ENCODE results near the gene MANSC4. TPM values are rescaled to one million over a fixed set of nuclear protein-coding genes. Genes with fewer than 3 reads are reported as not detected.

MANSC4 gene
- total and polyA plus RNA-seq, 4 donors, result not detected

GRCh38 chr12:27781680-27782079 is 1.6 kb upstream of the MANSC4 start:
- no peak overlapping the region for H3K27ac ChIP-seq (ENCODE audit: low read depth in 1 of 2, low read length in 2 of 2)
- peaks cover 9 to 14% (median 11%) of the 10 kb centered on the region in 4 donors for H3K4me1 ChIP-seq (ENCODE audit: control insufficient read depth in 4 of 4, insufficient read depth in 4 of 4, low read length in 3 of 4)
- no peak for DNase-seq (ENCODE audit: low spot score)
- H3K36me3 ChIP-seq (ENCODE audit: control insufficient read depth in 4 of 4, insufficient read depth in 3 of 4, low read depth in 1 of 4, low read length in 3 of 4), result no peaks in the 10 kb centered on the region
- no peak overlapping the region for H3K9ac ChIP-seq (ENCODE audit: low read depth in 1 of 2, low read length in 2 of 2)
- no peaks in the 10 kb centered on the region for H3K27me3 ChIP-seq (ENCODE audit: control insufficient read depth in 4 of 4, insufficient read depth in 4 of 4, low read length in 3 of 4)
- H3K4me3 ChIP-seq (ENCODE audit: low read depth in 1 of 3, low read length in 3 of 3), result no peak overlapping the region
- TF ChIP-seq NR2F2 (IDR thresholded peaks at IDR 0.05), result no peak
- TF ChIP-seq JUND (IDR thresholded peaks at IDR 0.05), result no peak
- no peak for TF ChIP-seq SP1 (IDR thresholded peaks at IDR 0.05)
- 89% methylated on average over 5 of the region's 5 CpGs for WGBS
- H3K9me3 ChIP-seq (ENCODE audit: control insufficient read depth in 4 of 4, low read length in 3 of 4), result no peaks in the 10 kb centered on the region

GRCh38 chr12:27780612-27781408 is 774 bp upstream of the MANSC4 start:
- Histone ChIP-seq H3K36me3 (ENCODE audit: control insufficient read depth in 4 of 4, insufficient read depth in 3 of 4, low read depth in 1 of 4, low read length in 3 of 4) (no peaks in the 10 kb centered on the region), H3K4me3 (ENCODE audit: low read depth in 1 of 3, low read length in 3 of 3) (peak overlapping the region; percentile 61 to 98 (median 81)), H3K27ac (ENCODE audit: low read depth in 1 of 2, low read length in 2 of 2) (peak overlapping the region; percentile 59 to 76), H3K4me1 (ENCODE audit: control insufficient read depth in 4 of 4, insufficient read depth in 4 of 4, low read length in 3 of 4) (peaks cover 9 to 14% (median 11%) of the 10 kb centered on the region in 4 donors), H3K27me3 (ENCODE audit: control insufficient read depth in 4 of 4, insufficient read depth in 4 of 4, low read length in 3 of 4) (no peaks in the 10 kb centered on the region), H3K9ac (ENCODE audit: low read depth in 1 of 2, low read length in 2 of 2) (peak overlapping the region in 1 of 2 donors; percentile 22), H3K9me3 (ENCODE audit: control insufficient read depth in 4 of 4, low read length in 3 of 4) (no peaks in the 10 kb centered on the region)
- DNase-seq (ENCODE audit: low spot score), result peak; percentile 34
- no peak for TF ChIP-seq ATF3 (IDR thresholded peaks at IDR 0.05)
- WGBS, result 31% methylated on average over 27 of the region's 27 CpGs

- H3K4me1 ChIP-seq (ENCODE audit: control insufficient read depth in 4 of 4, insufficient read depth in 4 of 4, low read length in 3 of 4), result peaks cover 9 to 14% (median 11%) of the 10 kb centered on the region in 4 donors
- no peaks in the 10 kb centered on the region for H3K36me3 ChIP-seq (ENCODE audit: control insufficient read depth in 4 of 4, insufficient read depth in 3 of 4, low read depth in 1 of 4, low read length in 3 of 4)
- WGBS, result 6% methylated on average over 36 of the region's 36 CpGs
- no peaks in the 10 kb centered on the region for H3K27me3 ChIP-seq (ENCODE audit: control insufficient read depth in 4 of 4, insufficient read depth in 4 of 4, low read length in 3 of 4)
- peak overlapping the region; percentile 46 to 98 (median 81) for H3K4me3 ChIP-seq (ENCODE audit: low read depth in 1 of 3, low read length in 3 of 3)
- TF ChIP-seq CTCF (IDR thresholded peaks at IDR 0.05; ENCODE audit: low read depth, low read length, missing input control) (no peak), RXRA (IDR thresholded peaks at IDR 0.05) (no peak), HNF4A (conservative IDR thresholded peaks at IDR 0.05) (no peak), FOXA2 (IDR thresholded peaks at IDR 0.05) (no peak), EGR1 (IDR thresholded peaks at IDR 0.05; ENCODE audit: low read depth in 2 of 2) (no peak), MAX (IDR thresholded peaks at IDR 0.05) (no peak), FOXA1 (IDR thresholded peaks at IDR 0.05) (no peak), REST (IDR thresholded peaks at IDR 0.05) (no peak), SP1 (IDR thresholded peaks at IDR 0.05) (no peak), YY1 (IDR thresholded peaks at IDR 0.05) (no peak), JUND (IDR thresholded peaks at IDR 0.05) (no peak)
- H3K9me3 ChIP-seq (ENCODE audit: control insufficient read depth in 4 of 4, low read length in 3 of 4), result no peaks in the 10 kb centered on the region
- DNase-seq (ENCODE audit: low spot score), result no peak
- H3K27ac ChIP-seq (ENCODE audit: low read depth in 1 of 2, low read length in 2 of 2), result peak overlapping the region; percentile 43 to 76
- H3K9ac ChIP-seq (ENCODE audit: low read depth in 1 of 2, low read length in 2 of 2), result peak overlapping the region; percentile 27 to 29
These were observed 568 bp downstream of the MANSC4 start for GRCh38 chr12:27779416-27779919.
